ENCODE measurements around the gene ZNF823. TPM values are rescaled to one million over a fixed set of nuclear protein-coding genes. Genes with fewer than 3 reads are reported as not detected.
A peak's percentile ranks its signal among the peaks of the same experiment; 100 is the strongest.

The ZNF823 gene
- total and polyA plus RNA-seq, 9 of the 15 experiments (the other 6 are each of a cell fraction or from before 2014, with no cell fraction given): 4.0 to 13.4 (median 6.1) TPM

- no peak for TF ChIP-seq YBX1 (IDR thresholded peaks at IDR 0.05)
- TF ChIP-seq, protein P1, sequence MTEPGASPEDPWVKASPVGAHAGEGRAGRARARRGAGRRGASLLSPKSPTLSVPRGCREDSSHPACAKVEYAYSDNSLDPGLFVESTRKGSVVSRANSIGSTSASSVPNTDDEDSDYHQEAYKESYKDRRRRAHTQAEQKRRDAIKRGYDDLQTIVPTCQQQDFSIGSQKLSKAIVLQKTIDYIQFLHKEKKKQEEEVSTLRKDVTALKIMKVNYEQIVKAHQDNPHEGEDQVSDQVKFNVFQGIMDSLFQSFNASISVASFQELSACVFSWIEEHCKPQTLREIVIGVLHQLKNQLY (CRISPR knock-in tag; conservative IDR thresholded peaks at IDR 0.05): no peak; a peak in 1 of 4 replicates
- TF ChIP-seq SRF (CRISPR knock-in tag; IDR thresholded peaks at IDR 0.05): no peak; a peak in 1 of 4 replicates
- 0 out of 2 replicates have a peak, but pooled peaks have one; percentile 15 for TF ChIP-seq SREBF1 (IDR thresholded peaks at IDR 0.05; ENCODE audit: borderline replicate concordance, low read depth, low read length)
- no peak for TF ChIP-seq RHOXF2B (CRISPR knock-in tag; conservative IDR thresholded peaks at IDR 0.05)
- no peak for TF ChIP-seq PTTG1 (tag; IDR thresholded peaks at IDR 0.05; ENCODE audit: low read depth)
- TF ChIP-seq ZNF197 (CRISPR knock-in tag; IDR thresholded peaks at IDR 0.05; ENCODE audit: low read depth): no peak
- TF ChIP-seq GTF2E2 (tag; IDR thresholded peaks at IDR 0.05): no peak
- TF ChIP-seq, protein P2, sequence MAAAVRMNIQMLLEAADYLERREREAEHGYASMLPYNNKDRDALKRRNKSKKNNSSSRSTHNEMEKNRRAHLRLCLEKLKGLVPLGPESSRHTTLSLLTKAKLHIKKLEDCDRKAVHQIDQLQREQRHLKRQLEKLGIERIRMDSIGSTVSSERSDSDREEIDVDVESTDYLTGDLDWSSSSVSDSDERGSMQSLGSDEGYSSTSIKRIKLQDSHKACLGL (CRISPR knock-in tag; IDR thresholded peaks at IDR 0.05; ENCODE audit: borderline replicate concordance, poor library complexity, severe bottlenecking): no peak
- TF ChIP-seq ZKSCAN1 (IDR thresholded peaks at IDR 0.05; ENCODE audit: low read depth, low read length): 0 out of 2 replicates have a peak, but pooled peaks have one; percentile 4
- TF ChIP-seq GTF2F1 (IDR thresholded peaks at IDR 0.05; ENCODE audit: low read depth, low read length): no peak
- TF ChIP-seq, protein P3, sequence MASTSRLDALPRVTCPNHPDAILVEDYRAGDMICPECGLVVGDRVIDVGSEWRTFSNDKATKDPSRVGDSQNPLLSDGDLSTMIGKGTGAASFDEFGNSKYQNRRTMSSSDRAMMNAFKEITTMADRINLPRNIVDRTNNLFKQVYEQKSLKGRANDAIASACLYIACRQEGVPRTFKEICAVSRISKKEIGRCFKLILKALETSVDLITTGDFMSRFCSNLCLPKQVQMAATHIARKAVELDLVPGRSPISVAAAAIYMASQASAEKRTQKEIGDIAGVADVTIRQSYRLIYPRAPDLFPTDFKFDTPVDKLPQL (IDR thresholded peaks at IDR 0.05; ENCODE audit: extremely low read depth, insufficient read length): no peak
- no peak for TF ChIP-seq CBX2 (IDR thresholded peaks at IDR 0.05; ENCODE audit: insufficient read depth, low read length, poor library complexity, severe bottlenecking)
- no peak for TF ChIP-seq SRSF9 (IDR thresholded peaks at IDR 0.05; ENCODE audit: borderline replicate concordance, low read depth, low read length)
- no peak for TF ChIP-seq ZNF551 (CRISPR knock-in tag; IDR thresholded peaks at IDR 0.05)
- TF ChIP-seq, protein P4, sequence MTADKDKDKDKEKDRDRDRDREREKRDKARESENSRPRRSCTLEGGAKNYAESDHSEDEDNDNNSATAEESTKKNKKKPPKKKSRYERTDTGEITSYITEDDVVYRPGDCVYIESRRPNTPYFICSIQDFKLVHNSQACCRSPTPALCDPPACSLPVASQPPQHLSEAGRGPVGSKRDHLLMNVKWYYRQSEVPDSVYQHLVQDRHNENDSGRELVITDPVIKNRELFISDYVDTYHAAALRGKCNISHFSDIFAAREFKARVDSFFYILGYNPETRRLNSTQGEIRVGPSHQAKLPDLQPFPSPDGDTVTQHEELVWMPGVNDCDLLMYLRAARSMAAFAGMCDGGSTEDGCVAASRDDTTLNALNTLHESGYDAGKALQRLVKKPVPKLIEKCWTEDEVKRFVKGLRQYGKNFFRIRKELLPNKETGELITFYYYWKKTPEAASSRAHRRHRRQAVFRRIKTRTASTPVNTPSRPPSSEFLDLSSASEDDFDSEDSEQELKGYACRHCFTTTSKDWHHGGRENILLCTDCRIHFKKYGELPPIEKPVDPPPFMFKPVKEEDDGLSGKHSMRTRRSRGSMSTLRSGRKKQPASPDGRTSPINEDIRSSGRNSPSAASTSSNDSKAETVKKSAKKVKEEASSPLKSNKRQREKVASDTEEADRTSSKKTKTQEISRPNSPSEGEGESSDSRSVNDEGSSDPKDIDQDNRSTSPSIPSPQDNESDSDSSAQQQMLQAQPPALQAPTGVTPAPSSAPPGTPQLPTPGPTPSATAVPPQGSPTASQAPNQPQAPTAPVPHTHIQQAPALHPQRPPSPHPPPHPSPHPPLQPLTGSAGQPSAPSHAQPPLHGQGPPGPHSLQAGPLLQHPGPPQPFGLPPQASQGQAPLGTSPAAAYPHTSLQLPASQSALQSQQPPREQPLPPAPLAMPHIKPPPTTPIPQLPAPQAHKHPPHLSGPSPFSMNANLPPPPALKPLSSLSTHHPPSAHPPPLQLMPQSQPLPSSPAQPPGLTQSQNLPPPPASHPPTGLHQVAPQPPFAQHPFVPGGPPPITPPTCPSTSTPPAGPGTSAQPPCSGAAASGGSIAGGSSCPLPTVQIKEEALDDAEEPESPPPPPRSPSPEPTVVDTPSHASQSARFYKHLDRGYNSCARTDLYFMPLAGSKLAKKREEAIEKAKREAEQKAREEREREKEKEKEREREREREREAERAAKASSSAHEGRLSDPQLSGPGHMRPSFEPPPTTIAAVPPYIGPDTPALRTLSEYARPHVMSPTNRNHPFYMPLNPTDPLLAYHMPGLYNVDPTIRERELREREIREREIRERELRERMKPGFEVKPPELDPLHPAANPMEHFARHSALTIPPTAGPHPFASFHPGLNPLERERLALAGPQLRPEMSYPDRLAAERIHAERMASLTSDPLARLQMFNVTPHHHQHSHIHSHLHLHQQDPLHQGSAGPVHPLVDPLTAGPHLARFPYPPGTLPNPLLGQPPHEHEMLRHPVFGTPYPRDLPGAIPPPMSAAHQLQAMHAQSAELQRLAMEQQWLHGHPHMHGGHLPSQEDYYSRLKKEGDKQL (CRISPR knock-in tag; IDR thresholded peaks at IDR 0.05; ENCODE audit: borderline replicate concordance): no peak
- no peak for TF ChIP-seq ZNF316 (IDR thresholded peaks at IDR 0.05)
- no peak for TF ChIP-seq MEF2A (IDR thresholded peaks at IDR 0.05; ENCODE audit: control insufficient read depth, low read depth, low read length)
- TF ChIP-seq MBD2 (IDR thresholded peaks at IDR 0.05; ENCODE audit: borderline replicate concordance, low read depth): peak; percentile 85
- TF ChIP-seq ZKSCAN3 (CRISPR knock-in tag; IDR thresholded peaks at IDR 0.05): no peak
Observed at GRCh38 chr19:11766597-11767591, 28.1 kb upstream of the ZNF823 start, which contains the start of gene ZNF441 (continued).

All from K562 (cell line).